ENCODE measurements around the gene ABCG4.
A peak's percentile ranks its signal among the peaks of the same experiment; 100 is the strongest.
"Not testable (repeated sequence)": the region's sequence is repeated elsewhere in the genome, so short reads cannot be mapped to it uniquely, and the experiment has no call there.

Gene ABCG4

DNA sequence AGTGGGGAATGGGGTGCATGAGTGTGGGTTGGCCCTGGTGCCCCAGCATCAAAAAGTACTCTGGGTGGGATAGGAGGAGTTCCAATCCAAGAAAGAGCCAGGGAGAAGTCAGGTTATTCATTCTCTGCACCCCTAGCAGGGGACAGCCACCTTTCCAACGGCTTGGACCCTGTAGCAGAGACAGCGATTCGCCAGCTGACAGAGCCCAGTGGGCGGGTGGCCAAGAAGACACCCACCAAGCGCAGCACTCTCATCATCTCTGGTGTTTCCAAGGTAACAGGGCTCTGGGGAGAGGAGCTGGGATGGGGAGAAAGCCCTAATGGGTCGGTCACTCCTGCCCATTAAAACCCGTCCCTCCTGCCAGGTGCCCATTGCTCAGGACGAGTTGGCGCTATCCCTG, 35.1 kb upstream of the ABCG4 start:
- in situ Hi-C loops (cut with HindIII; ENCODE audit: low pct_ligation_motif_present, low pct_unique_long_range_greater_than_20kb, low sequenced_read_pairs): no loop called here
- DNase-seq: no peak

DNA sequence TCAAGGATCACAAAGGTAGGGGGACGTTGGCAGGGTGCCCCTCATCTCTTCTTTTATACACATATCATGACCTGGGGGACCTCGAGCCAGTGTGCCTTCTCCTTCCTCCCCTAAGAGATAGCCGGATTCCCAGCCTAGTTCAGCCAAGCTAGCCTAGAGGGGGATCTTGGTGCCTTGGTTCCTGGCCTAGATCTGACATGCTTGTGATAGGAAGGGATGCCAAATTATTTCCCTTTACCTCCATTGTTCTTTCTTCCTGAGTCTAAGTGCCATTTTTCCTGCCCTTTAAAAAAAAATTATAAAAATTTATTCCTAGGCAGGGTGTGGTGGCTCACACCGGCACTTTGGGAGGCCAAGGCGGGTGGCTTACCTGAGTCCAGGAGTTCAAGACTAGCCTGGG, 34.5 kb upstream of the ABCG4 start:
- in situ Hi-C loops (cut with HindIII; ENCODE audit: low pct_ligation_motif_present, low pct_unique_long_range_greater_than_20kb, low sequenced_read_pairs): no loop called here
- no peak for DNase-seq

DNA sequence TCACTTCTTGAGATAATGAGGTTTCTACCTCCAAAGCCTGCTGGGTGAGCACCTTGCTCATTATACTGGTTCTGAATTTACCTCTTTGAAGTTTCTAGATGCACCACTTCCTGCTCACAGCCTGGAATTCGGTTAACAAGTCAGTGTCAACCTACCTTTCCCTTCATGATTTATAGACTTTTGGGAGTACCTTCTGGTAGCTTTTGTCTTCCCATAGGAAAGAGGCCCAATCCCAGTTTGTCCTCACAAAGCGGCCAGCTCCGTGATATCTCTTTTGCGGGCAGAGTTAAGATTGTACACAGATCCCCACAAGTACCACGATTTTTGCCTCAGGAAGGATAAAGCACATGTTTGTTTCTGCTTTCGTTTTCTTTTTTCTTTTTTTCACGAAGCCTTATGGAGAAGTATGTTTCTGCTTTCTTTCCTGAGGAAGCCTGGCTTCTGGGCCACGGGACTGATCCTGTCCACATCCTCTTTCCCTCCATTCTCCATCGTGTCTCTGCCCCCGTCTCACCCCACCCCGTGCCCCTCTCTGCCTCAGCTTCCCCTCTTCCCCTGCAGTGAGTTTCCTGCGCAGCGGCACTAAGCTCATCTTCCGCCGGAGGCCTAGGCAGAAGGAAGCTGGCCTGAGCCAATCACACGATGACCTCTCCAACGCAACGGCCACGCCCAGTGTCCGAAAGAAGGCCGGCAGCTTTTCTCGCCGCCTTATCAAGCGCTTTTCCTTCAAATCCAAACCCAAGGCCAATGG, 33.2 kb upstream of the ABCG4 start:
- DNase-seq: no peak
- in situ Hi-C loops (cut with HindIII; ENCODE audit: low pct_ligation_motif_present, low pct_unique_long_range_greater_than_20kb, low sequenced_read_pairs): no loop called here

DNA sequence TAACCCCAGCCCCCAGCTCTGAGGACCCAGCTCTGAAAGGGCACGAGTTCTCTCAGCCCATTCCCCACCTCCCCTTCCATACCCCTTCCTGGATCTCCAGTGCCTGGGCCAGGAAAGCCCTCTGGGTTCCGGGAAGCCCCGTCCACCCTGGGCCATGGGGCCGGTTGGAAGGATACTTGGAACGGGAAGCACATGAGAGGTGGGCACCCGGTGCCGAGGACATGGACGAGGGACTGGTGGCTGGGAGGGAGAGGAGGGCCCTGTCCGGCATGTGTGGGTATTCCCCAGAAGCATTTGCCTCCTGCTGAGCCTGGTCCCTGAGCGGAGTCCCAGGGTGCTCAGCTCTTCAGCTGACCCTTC, 32.6 kb upstream of the ABCG4 start:
- DNase-seq: no peak
- in situ Hi-C loops (cut with HindIII; ENCODE audit: low pct_ligation_motif_present, low pct_unique_long_range_greater_than_20kb, low sequenced_read_pairs): no loop called here

DNA sequence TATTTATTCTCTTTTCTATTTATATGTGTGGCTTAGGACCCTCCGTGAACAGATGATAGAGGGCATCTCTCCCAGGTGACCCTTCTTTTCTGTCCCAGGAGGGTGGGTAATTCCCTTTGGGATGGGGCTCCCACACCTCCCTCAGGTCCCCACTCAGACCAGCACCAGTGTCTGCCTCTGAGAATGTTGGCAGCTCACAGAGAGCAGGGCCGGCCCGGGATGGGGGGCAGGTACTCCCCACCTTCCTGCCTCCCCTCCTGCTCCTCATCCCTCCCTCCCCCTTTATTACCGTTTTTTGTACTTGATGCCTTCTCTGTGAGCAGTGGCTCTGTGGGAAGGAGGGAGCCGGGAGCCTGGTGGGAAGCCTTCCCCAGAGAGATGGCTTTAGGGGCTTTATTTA, 32.3 kb upstream of the ABCG4 start:
- in situ Hi-C loops (cut with HindIII; ENCODE audit: low pct_ligation_motif_present, low pct_unique_long_range_greater_than_20kb, low sequenced_read_pairs): no loop called here
- no peak for DNase-seq

DNA sequence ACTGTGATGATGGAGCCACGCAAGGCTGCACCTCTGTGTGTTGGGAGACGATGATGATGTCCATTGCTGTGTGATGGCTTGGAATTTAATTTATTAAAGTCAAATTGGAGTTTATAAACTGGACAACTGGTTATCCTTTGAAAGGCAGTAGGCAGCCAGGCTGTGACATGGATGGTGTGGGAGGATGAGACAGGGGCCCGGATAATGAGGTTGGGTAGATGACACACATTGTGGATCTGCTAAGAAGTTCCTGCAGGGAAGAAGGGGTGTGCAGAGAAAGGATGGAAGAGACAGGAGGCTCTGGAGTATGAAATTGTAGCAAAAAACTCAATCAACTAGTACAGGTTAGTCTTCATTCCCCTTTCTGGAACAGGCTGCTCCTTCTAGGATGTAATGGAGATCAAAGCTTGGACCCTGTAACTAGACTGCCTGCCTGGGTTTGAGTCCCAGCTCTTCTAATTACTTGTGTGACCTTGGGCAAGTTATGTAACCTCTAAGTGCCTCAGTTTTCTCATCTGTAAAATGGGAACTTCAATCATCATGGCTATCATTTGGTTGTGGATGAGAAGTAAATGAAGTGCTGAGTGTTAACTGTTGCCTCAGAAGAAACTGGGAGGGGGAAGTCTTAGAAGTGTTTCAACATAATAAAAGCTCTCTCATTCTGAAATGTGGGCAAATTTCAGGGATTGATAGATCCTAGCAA, 31.7 kb upstream of the ABCG4 start:
- DNase-seq: no peak

DNA sequence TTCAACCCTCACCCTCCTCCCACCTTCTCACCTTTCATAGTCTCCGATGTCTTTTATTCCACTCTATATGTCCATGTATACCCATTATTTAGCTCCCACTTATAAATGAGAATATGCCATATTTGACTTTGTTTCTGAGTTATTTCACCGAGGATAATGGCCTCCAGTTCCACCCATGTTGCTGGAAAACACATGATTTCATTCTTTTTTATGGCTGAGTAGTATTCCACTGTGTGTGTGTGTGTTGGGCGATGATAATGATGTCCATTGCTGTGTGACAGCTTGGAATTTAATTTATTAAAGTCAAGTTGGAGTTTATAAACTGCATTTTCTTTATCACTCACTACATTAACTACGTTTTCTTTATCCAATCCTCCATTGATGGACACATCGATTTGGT, 30.6 kb upstream of the ABCG4 start:
- DNase-seq: no peak
- in situ Hi-C loops (cut with HindIII; ENCODE audit: low pct_ligation_motif_present, low pct_unique_long_range_greater_than_20kb, low sequenced_read_pairs): no loop called here

More for the DNA sequence above, 31.7 kb upstream of the ABCG4 start:
- in situ Hi-C loops (cut with HindIII; ENCODE audit: low pct_ligation_motif_present, low pct_unique_long_range_greater_than_20kb, low sequenced_read_pairs): no loop called here

DNA sequence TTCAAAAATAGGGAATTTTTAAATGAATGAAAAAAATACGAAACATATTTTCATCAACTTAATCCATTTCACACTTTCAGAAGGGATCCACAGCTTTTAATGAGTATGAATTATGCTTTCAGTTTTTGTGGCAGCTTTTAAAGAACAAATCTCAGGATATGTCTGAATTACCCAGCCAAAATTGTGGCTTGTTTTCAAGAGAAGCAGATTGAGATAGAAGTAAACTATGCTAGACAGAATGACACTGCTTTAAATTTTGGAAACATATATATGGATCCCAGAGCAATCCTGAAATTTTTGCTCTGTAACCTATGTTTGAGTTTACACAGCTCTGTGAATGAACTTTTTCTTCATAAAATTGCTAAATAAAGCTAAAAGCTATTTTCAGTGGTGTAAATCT, 29.9 kb upstream of the ABCG4 start:
- in situ Hi-C loops (cut with HindIII; ENCODE audit: low pct_ligation_motif_present, low pct_unique_long_range_greater_than_20kb, low sequenced_read_pairs): no loop called here
- no peak for DNase-seq

DNA sequence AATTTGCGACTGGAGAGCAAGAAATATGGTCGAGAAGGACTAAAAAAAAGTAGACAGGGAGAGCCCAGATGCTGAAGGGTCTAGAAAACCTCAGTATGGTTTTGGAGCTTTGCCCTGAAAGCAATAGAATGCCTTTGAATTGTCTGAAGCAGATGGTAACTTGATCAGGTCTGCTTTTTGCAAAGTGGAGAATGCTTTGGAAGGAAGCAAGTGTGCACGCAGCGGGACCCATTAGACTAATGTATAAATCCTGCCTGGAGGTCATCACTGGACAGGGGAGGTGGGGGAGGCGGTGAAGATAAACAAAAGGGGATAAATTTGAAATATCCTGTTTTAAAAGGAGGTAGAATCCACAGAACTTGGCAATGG, 28.2 kb upstream of the ABCG4 start:
- no peak for DNase-seq
- in situ Hi-C loops (cut with HindIII; ENCODE audit: low pct_ligation_motif_present, low pct_unique_long_range_greater_than_20kb, low sequenced_read_pairs): no loop called here

DNA sequence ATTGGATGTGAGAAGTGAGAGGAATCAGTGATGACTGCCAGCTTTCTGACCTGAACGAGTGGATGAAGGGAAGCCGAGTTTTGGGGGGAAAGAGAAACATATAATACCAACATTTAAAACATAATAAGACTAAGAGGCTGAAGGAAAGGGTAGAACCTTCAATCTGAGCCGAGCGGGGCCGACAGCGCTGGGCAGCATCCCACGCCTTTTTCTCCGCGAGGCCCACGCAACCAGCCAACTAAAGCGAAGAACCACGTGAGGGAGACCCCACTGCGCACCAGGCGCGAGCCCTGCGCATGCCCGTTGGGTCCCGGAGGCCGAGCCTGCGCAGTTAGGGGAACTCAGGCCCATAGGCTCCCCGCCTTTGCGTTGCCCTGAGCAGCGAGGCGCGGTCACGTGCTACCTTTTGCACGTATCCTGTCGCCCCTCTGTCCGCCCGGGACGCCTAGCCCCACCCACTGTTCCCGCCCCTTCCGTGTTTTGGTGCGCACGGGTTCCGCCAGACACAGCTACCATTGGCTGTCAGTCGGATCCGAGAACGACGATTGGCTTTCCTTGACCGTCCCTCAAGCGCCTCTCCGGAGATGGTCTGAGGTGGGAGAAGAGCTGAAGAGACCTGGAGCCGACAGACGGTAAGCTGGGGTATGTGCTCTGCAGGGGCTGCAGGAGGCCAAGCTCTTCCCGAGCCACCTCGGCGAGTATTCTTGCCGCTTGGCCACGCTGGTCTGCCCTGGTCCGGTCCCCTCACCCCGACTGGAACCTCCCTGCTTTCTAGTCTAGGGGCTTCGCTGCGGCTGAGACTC, 27.6 kb upstream of the ABCG4 start, which contains the start of gene HINFP:
Gene HINFP (plus strand): TSS at position 573 of the 803 bp plus-strand sequence. CDS start 5,365 bp downstream, outside the sequence.
- in situ Hi-C loops (cut with HindIII; ENCODE audit: low pct_ligation_motif_present, low pct_unique_long_range_greater_than_20kb, low sequenced_read_pairs): no loop called here

DNA sequence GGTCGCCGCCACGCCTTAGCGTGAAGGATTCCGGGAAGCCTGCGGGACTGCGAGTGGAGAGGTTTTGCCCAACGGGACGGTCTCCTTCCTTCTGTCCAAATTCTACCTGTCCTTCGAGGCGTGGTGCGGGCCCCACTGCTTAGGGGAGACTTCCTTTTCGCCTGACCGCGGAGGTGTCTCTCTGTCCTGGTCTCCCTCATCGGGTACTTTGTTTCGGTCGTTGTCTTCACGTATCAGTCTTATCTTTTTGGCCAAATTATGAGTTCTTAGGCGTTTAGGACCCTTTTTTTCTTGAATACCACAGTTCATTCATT, 27.1 kb upstream of the ABCG4 start:
- in situ Hi-C loops (cut with HindIII; ENCODE audit: low pct_ligation_motif_present, low pct_unique_long_range_greater_than_20kb, low sequenced_read_pairs): no loop called here
- DNase-seq: no peak

More for the DNA sequence above, 27.6 kb upstream of the ABCG4 start, which contains the start of gene HINFP:
- DNase-seq: peak; percentile 97

DNA sequence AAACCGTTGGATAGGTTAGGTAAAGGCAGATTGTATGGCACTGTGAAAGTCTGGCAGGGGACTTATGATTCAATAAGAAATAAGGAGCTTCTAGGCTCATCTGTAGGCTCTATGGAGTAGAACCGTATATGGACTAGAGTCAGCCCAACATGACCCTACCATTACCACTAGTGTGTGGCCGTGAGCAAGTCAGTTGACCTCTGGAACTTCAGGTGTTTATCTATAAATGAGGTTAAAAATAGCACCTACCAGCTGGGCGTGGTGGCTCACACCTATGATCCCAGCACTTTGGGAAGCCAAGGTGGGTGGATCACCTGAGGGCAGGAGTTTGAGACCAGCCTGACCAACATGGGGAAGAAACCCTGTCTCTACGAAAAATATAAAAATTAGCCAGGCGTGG, 23.0 kb upstream of the ABCG4 start:
- in situ Hi-C loops (cut with HindIII; ENCODE audit: low pct_ligation_motif_present, low pct_unique_long_range_greater_than_20kb, low sequenced_read_pairs): no loop called here
- DNase-seq: no peak

DNA sequence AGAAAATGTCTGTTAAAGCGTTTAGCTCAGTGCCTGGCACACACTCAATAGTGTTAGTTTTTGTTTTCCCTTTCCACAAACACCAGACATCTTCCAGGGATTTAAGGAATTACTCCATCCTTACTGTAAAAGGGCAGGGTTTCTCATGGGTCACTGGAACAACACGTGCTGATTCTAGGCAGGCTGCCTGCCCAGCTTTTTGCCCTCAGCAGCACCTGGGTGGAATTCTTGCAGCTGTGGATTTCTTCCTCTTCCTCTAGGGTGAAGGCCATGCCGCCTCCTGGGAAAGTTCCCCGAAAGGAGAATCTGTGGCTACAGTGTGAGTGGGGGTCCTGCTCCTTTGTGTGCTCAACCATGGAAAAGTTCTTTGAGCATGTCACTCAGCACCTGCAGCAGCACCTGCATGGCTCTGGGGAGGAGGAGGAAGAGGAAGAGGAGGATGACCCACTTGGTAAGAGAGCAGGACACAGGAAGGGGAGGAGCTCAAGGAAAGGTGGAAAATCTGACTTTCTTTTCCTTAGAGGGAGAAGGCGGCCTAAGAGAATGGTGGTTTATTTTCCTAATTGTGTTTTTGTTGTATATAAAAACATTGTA, 22.1 kb upstream of the ABCG4 start:
- in situ Hi-C loops (cut with HindIII; ENCODE audit: low pct_ligation_motif_present, low pct_unique_long_range_greater_than_20kb, low sequenced_read_pairs): no loop called here
- no peak for DNase-seq

DNA sequence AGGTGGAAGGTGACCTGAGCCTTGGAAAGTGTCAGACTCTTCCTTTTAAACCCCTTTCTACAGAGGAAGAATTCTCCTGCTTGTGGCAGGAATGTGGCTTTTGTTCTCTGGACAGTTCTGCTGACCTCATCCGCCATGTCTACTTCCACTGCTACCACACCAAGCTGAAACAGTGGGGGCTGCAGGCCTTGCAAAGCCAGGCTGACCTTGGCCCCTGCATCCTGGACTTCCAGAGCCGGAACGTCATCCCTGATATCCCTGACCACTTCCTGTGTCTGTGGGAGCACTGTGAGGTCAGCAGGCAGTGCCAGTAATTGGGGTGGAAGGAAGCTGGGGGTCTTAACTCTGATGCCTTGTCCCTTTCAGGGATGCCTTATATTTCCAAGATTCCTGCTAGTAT, 18.2 kb upstream of the ABCG4 start:
- no peak for DNase-seq
- in situ Hi-C loops (cut with HindIII; ENCODE audit: low pct_ligation_motif_present, low pct_unique_long_range_greater_than_20kb, low sequenced_read_pairs): no loop called here

DNA sequence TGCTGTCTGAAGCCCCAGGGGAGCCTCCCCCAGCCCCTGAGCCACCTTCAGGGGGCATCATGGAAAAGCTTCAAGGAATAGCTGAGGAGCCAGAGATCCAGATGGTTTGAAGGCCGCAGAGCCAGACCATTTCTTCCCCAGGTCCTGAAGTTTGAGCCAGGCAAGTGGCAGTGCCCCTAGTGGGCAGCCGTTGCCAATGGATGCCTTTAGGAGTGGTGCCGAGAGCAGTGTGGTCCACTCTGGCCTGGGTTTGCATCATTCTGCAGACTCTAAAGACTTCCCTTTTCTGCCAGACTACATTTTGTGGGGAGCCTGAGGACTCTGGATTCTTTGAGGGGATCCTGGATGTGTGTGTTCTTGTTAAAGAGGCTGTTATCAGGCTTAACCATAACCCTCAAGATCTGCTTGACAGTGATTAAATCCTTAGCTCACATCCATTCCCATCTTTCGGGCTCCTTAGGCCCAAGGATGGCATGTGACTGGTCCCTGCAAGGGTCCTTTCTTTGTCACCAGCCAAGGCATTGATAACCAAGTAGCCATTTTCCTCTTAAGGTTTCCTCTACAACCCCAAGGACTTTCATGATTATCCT, 14.4 kb upstream of the ABCG4 start:
- peak; percentile 11 for DNase-seq
- in situ Hi-C loops (cut with HindIII; ENCODE audit: low pct_ligation_motif_present, low pct_unique_long_range_greater_than_20kb, low sequenced_read_pairs): no loop called here

DNA sequence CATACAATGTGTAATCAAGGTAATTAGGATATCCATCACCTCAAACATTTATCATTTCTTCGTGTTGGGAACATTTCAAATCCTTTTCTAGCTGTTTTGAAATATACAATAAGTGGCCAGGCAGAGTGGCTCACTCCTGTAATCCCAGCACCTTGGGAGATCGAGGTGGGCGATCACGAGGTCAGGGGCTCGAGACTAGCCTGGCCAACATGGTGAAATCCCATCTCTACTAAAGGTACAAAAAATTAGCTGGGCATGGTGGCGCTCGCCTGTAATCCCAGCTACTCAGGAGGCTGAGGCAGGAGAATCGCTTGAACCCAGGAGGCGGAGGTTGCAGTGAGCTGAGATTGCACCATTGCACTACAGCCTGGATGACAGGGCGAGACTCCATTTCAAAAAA, 9.6 kb upstream of the ABCG4 start:
- DNase-seq; in situ Hi-C loops (cut with HindIII; ENCODE audit: low pct_ligation_motif_present, low pct_unique_long_range_greater_than_20kb, low sequenced_read_pairs): not testable (repeated sequence)

DNA sequence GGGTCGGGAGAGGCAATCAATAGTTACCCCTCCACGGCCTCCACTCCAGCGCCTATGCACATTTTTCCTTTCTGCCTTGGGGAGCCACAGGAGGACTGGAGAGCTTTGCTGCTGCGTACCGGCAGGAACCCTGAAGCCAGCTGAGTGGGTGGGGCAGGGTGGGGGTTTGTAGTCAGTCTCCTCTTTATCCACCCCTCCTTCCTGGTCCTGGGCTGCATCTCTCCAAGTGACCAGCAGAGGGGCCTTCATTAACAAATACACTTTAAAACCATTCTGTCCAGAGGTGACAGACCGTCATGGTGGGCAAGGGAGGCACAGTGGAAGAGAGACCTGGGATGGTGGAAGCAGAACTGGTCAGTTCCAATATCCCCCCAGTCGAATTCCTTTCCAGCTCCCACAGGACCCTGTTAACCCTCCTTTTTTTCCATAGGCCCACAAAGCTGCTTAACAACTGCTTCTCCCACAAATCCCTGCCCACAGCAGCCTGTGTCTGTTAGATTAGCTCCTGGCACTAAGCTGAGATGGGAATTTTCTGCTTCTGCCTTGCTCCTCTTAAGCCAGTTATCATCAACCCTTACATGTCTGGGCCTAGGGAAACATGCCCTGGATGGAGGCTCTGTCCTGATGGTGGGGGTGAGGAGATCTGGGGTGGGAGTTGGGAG, 3.9 kb upstream of the ABCG4 start:
- peak; percentile 70 for DNase-seq
- in situ Hi-C loops (cut with HindIII; ENCODE audit: low pct_ligation_motif_present, low pct_unique_long_range_greater_than_20kb, low sequenced_read_pairs): no loop called here

DNA sequence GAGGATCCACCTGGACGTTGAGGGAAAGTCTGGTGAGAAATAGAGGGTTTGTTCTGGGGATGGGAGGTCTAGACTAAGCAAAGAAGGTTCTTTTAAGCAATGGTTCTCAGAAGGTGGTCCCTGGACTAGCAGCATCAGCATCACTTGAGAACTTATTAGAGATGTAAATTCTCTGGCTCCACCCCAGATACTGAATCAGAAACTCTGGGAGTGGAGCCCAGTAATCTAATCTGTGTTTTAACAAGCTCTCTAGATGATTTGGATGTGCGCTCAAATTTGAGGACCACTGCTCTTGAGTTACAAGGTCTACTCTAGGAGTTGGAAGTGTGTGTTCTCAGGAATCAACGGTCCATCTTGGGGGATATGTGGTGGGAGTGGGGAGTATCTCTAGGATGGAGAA, 3.3 kb upstream of the ABCG4 start:
- in situ Hi-C loops (cut with HindIII; ENCODE audit: low pct_ligation_motif_present, low pct_unique_long_range_greater_than_20kb, low sequenced_read_pairs): no loop called here
- no peak for DNase-seq

All from ACHN (cell line).